Head of caudate nucleus (tissue), 42 donors: ENCODE results near the gene ARFIP1.

ENCODE experiments used
- DNase-seq, 42 donors: peaks; one replicate each; pipeline versions ENCODE4 v3.0.0 to v3.0.0-alpha.2; 2020 to 2021; ENCODE audit warnings: mixed read lengths in 7 of 42
- intact Hi-C: fragments of 100-400 bp; cut with DNase I; formaldehyde crosslinking; loops from one replicate; pipeline ENCODE4 v1.15.0; 2022

ARFIP1 gene

GRCh38 chr4:152784490-152785350 lies 5.0 kb downstream of the ARFIP1 start:
- intact Hi-C loops = no loop called here

GRCh38 chr4:152785639-152786615 lies 6.2 kb downstream of the ARFIP1 start:
- intact Hi-C loops = no loop called here
- DNase-seq = no peak

More at GRCh38 chr4:152784490-152785350, 5.0 kb downstream of the ARFIP1 start:
- peak in 1 of 42 donors; percentile 43 for DNase-seq

- intact Hi-C loops = no loop called here
- no peak for DNase-seq
Observed at GRCh38 chr4:152786627-152787026, 6.9 kb downstream of the ARFIP1 start.

- intact Hi-C loops = no loop called here
- DNase-seq = no peak
Observed at GRCh38 chr4:152795891-152796290, 16.1 kb downstream of the ARFIP1 start.

DNA sequence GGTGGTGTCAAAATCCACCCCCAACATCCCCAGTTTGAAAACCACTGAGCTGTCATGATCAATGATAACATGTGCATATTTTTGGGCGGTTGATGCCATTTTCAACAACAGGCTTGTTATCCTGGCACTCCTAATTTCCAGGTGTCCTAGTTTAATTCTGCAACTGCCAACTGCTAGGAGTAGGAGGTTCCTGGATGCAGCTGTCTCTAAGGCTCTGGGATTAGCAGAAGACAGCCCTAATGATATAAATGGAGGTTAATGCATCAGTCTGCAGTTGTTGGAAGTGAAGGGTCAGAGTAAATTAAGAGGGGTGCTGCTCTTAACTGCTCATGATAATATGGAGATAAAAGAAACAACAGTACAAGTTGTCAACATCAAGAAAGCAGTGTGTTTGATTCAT lies 23.8 kb downstream of the ARFIP1 start:
- peak in 1 of 42 donors; percentile 32 for DNase-seq
- intact Hi-C loops = no loop called here

- DNase-seq = no peak
- intact Hi-C loops = no loop called here
Observed at GRCh38 chr4:152805071-152805650, 25.4 kb downstream of the ARFIP1 start.

- intact Hi-C loops = no loop called here
- no peak for DNase-seq
Observed at GRCh38 chr4:152805818-152806217, 26.1 kb downstream of the ARFIP1 start.

DNA sequence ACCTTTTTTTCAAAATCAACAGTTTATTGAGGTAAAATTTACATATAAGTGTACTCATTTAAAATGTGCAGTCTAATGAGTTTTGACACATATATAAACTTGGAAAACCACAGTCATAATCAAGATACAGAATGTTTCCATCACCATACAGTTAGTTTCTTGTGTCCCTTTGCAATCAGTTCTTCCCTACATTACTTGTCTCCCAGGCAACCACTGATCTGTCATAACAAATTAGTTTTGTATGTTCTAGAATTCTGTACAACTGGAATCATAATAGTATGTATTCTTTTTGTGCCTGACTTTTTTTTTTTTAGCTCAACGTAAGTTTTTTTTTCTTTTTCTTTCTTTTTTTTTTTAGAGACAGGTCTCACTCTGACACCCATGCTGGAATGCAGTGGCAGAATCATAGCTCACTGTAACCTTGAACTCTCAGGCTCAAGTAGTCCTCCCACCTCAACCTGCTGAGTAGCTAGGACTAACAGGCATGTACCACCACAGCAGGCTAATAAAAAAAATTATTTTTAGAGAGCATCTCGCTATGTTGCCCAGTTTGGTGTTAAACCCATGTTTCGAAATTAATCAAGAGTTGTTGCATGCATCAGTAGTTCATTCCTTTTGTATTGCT lies 26.9 kb downstream of the ARFIP1 start:
- no peak for DNase-seq
- intact Hi-C loops = no loop called here

GRCh38 chr4:152807294-152807829 lies 27.6 kb downstream of the ARFIP1 start:
- intact Hi-C loops = no loop called here
- no peak for DNase-seq

GRCh38 chr4:152808670-152809069 lies 28.9 kb downstream of the ARFIP1 start:
- no peak for DNase-seq
- intact Hi-C loops = no loop called here

DNA sequence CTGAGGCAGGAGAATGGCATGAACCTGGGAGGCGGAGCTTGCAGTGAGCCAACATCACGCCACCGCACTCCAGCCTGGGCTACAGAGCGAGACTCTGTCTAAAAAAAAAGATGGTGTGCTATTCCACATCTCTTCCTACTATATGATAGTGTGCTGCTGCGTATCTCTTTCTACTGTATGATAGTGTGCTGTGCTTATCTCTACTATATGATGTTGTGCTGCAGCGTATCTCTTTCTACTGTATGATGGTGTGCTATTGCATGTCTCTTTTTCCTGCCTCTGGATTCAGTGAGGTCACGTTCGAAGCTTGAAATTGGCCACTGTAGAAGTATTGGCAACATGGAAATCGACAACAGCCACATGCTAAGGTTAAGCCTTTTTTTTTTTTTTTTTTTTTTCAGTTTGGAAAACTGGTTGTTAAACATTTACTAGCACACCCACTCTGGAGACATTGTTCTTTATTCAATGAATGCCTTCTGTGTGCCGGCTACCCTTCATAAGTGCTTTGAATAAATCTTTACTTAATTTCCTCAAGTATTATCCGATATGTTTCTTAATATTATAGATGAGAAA lies 31.0 kb downstream of the ARFIP1 start:
- intact Hi-C loops = no loop called here
- DNase-seq = no peak

DNA sequence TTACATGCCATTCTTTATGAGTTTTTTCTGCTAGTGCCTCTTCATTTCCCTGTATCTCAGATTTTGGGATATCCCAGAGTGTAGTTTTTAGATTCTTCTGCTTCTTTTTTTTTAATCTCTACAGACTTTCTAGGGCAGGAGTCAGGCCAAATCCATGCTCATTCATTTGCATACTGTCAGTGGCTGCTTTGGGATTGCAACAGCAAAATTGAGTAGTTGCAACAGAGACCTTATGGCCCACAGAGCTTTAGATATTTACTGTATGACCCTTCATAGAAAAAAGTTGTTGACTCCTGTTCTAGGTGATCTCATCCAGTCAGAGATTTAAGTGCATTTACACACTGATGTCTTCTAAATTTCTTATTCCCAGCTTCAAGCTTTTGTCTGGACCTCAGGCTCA lies 35.3 kb downstream of the ARFIP1 start:
- intact Hi-C loops = no loop called here
- DNase-seq = no peak

GRCh38 chr4:152817331-152817730 lies 37.6 kb downstream of the ARFIP1 start:
- intact Hi-C loops = no loop called here
- DNase-seq = no peak

GRCh38 chr4:152819026-152819645 lies 39.4 kb downstream of the ARFIP1 start:
- intact Hi-C loops = no loop called here
- DNase-seq = peak; percentile 22 to 87 (median 58)

DNA sequence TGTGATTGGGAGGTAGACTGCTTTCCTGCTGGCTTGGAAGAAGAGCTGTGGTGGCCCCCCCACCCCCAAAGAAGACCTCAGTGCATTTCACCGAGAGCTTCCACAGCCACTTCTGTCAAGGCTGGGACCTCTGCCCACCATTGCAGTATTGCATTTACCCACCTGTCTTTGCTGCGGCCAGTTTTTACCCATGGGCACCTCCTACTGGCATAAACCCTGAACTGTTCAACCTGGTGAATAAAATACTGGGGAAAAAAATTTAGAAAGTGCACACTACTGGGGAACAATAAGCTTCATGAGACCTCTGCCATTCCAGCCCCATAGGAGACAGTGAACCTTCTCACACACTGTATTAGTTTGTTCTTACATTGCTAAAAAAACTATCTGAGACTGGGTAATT lies 40.3 kb downstream of the ARFIP1 start:
- intact Hi-C loops = no loop called here
- no peak for DNase-seq

DNA sequence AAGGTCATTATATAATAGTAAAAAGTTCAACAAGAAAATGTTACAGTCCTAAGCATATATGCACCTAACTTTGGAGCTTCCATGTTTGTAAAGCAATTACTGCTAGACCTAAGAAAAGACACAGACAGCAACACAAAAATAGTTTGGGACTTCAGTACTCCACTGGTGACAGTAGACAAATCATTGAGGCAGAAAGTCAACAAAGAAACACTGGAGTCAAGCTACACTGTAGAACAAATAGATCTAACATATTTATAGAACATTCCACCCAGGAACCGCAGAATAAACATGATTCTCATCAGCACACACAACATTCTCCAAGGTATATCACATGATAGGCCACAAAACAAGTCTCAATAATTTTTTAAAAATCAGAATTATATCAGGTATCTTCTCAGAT lies 42.6 kb downstream of the ARFIP1 start:
- intact Hi-C loops = no loop called here
- no peak for DNase-seq

DNA sequence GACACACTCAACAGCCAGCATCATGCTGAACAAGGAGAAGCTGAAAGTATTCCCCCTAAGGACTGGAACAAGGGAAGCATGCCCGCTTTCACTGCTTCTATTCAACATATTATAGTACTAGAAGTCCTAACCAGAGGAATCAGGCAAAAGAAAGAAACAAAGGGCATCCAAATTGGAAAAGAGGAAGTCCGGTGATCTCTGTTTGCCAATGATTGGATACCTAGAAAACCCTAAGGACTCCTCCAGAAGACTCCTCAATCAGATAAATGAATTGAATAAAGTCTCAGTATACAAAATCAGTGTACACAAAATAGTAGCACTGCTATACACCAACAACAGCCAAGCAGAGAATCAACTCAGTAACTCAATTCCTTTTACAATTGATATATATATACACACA lies 44.8 kb downstream of the ARFIP1 start:
- intact Hi-C loops = no loop called here
- DNase-seq = no peak

DNA sequence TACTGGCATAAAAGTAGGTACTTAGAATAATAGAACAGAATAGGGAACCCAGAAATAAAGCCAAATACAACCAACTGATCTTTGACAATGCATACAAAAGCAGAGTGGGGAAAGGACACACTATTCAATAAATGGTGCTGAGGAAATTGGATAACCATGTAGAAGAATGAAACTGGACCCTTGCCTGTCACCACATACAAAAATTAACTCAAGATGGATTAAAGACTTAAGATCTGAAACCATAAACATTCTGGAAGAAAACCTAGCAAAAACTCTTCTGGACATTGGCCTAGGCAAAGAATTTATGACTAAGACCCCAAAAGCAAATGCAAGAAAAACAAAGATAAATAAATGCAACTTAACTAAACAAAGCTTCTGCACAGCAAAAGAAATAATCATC lies 45.6 kb downstream of the ARFIP1 start:
- DNase-seq = no peak
- intact Hi-C loops = no loop called here
